ENCODE results near the gene CTRB1. TPM values are rescaled to one million over a fixed set of nuclear protein-coding genes. Genes with fewer than 3 reads are reported as not detected.

Gene CTRB1
- polyA plus RNA-seq, 3 donors: not detected

DNA sequence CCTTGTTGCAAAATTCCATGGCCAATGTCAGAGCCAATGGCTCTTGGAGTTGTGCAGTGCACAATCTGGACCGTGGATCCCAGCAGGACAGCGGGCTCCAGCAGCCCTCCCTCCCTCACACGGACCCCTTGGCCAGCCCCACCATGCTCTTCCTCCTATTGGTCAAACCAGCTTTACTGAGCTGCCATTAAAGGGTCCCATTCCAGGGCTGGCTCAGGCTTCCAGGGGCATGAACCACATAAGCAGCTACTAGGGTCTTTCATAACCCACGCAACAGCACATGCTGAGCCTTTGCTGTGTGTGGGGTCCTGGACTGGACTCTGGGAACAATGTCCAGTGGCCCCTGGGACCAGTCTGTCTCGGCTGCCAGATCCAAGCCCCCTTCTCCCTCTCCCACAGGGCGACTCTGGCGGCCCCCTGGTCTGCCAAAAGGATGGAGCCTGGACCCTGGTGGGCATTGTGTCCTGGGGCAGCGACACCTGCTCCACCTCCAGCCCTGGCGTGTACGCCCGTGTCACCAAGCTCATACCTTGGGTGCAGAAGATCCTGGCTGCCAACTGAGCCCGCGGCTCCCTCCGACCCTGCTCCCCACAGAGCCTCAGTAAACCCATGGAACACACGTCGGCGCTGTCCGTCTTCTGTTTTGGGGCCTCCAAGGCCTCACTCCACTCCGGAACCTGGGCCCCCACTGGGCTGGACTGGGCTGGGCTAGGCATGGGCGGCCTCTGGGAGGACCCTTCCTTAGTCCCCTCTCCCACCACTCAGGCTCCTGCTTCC is 5.7 kb downstream of the CTRB1 start:
- DNase-seq (ENCODE audit: low read depth in 3 of 3, low spot score in 2 of 3): no peak

DNA sequence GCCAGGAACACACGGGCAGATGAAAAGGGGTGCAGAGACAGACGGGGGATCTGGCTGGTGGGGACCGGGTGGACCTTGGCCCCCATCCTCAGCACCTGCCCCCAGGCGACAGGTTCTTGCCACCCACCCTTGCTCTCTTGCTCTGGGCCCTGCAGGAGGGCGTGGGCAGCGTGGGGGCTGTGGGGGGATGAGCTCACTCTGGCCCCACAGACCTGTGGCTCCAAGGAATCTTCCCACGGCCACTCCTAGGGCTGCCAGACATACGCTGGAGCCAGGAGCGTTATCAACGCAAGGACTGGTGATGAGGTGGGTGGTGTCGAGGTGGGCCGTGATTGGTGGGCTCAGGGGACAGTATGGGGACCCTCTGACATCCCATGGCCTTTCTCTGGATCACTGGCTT is 6.3 kb downstream of the CTRB1 start:
- DNase-seq (ENCODE audit: low read depth in 3 of 3, low spot score in 2 of 3): no peak

DNA sequence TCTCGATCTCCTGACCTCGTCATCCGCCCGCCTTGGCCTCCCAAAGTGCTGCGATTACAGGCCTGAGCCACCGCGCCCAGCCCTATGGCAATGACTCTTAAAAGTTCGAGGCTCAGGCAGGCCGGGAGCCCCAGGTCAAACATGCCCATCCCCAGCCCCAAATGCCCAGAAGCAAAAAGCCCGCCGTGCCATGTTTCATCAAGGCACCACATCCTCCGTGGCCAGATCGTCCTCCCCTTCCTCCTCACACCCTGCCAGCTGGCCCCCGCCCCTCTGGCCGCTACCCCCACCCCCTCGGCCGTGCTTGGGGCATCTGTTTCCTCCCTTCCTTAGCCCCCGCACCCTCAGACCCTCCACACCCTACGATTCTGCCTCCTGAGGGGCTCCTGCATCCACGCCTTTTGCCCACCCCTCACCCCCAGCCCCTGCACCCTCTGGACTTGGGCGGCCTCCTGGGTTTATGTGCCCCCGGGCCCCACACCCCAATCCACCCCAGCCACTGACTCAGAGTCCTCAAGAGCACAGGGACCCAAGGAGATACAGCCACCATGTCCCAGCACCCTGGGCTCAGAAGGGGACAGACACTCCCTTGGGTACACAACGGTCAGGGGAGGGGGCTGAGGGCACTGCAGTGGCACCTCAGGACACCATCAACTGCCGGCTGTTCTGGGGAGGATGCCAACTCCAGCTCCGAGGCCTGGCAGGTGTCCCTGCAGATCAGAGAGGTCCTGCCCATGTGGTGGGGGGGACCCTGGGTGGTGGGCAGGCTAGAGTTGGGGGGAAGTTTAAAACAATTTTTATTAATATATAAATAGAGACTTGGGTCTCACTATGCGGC is 7.1 kb downstream of the CTRB1 start:
- DNase-seq (ENCODE audit: low read depth in 3 of 3, low spot score in 2 of 3): no peak

DNA sequence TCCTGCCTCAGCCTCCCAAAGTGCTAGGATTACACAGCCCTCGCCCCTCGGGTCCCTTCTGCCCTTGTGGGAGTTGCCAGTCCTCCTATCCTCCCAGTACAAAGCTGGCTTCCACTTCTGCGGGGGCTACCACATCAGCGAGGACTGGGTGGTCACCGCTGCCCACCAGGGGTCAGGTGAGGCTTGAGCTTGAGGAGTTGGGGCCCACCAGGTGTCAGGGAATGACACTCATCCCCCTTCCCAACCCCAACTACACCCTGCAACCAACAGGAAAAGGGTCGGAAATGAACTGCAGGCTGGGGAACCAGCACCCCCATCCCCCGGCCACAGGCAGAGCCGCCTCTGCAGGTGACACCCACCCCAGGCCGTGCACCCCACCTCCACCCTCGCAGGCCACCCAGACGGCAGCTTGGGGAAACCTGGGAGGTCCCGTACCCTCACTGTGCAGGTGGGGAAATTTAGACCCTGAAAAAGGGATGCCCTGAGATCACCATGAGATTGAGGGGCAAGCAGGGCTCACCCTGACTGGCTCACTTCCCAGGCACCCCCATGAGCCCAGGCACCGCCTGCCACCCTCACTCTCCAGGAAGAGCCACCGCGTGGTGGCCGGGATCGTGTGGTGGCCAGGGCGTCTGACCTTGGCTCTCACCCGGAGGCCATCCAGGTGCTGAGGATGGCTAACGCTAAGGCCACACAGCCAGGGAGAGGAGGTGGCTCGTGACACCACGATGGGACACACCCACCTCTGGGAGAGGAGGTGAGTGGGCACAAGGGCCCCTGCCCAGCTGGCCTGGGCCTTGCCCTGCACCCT is 8.0 kb downstream of the CTRB1 start:
- no peak for DNase-seq (ENCODE audit: low read depth in 3 of 3, low spot score in 2 of 3)

DNA sequence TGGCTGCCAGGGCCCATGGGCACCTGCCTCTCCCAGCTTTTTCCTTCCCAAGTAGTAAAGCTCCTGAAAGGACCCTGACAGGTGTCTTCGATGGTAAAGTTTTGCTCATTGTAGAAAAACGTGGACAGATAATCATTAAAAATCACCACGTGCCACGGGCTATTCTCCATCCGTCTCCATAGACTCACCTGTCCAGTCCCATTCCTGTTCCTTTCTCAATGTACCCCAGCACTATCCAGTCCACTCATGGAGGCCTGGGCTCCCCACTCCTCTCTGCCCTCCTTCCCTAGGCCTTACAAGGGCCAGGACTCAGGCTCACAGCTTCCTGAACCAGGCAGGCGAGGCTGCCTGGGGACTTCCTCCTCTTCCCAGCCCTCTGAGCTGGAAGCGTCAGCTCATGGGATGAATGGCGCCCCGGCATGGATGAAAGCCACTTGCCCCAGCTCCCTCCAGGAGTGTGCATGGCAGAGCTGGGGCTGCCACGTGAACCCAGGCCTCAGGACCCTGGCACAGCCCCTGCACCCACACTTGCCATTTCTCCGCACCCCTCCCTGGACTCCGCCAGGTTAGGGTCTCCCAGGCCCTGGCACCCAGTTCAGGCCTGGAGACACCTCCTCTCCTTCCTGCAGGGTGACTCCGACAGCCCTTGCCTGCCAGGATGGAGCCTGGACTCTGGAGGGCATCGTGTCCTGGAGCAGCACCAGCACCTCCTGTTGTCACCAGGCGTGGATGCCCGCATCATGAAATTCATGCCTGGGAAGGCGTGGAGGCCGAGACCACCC is 8.8 kb downstream of the CTRB1 start:
- no peak for DNase-seq (ENCODE audit: low read depth in 3 of 3, low spot score in 2 of 3)

DNA sequence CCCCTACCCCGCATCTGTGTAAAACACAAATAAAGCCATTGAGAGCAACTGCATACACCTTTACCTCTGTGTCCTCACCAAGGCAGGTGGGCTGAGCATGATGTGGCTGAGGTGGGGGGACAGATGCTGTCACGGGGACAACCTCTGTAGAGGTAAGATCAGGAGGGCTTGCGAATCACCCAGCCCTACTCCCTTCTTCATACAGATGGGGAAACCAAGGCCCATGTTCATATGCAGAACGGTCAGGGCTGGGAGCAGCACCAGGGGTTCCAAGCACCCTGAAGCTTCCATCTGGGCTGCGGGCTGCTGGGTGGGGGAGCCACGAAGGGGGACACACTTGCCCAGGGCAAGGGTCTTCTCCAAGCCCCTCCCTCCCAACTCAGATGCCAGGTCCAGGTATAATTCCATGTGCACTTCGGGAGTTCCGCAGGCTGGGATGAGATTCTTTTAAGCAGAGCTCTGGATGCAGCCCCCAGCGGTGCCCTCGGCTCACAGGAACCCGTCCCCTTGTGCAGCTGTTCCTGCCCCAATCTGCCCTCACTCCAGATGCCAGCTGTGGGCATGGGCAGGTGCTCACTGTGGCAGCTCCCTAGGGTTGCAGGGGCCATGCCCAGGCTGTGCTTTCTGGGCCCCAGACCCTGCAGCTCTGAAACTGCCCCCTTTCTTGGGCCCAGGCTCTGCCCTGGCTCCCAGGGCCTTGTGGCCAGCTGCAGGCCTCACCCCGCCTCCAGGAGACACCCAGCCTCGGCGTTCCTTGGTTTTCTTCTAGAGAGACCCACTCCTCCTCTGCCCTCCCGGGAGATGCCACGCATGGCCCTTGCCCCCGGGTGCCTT is 9.6 kb downstream of the CTRB1 start:
- DNase-seq (ENCODE audit: low read depth in 3 of 3, low spot score in 2 of 3): no peak

DNA sequence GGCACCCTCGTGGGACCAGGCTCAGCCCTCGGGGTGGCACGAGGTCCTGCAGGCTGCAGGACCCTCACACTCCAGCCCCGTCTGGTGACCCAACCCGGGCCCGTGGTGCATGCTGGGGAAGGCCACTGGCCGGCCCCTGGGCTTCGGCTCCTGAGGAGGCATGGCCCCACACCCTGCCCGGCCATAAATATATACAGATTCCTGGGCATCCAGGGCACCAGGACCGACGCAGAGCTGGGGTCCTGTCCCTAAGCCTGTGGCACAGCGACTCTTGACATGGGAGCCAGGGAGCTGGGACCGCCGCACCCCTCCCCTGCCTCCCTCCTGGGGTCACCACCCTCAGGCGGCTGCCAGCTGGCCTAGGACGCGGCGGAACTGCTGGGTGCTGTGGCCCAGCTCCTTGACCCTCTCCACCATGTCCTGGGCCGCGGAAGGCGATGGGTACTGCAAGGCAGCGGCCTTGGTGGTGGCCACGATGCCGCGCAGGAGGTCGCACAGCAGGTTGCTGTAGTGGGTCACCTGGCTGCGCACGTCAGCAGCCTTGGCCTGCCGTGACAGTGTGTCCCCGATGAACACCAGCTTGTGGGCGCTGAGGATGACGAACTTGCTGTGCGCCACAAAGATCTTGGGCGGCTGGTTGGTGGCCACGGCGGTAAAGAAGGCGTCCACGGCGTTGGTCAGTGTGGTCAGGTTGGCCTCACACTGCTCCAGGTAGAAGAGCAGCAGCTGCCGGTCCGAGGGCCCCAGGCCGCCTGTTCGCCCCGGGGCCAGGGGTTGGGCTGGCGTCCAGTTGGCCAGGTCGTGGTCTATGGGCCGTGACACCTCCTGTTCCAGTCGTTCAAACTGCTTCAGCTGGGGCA is 10.6 kb downstream of the CTRB1 start:
- DNase-seq (ENCODE audit: low read depth in 3 of 3, low spot score in 2 of 3): no peak

DNA sequence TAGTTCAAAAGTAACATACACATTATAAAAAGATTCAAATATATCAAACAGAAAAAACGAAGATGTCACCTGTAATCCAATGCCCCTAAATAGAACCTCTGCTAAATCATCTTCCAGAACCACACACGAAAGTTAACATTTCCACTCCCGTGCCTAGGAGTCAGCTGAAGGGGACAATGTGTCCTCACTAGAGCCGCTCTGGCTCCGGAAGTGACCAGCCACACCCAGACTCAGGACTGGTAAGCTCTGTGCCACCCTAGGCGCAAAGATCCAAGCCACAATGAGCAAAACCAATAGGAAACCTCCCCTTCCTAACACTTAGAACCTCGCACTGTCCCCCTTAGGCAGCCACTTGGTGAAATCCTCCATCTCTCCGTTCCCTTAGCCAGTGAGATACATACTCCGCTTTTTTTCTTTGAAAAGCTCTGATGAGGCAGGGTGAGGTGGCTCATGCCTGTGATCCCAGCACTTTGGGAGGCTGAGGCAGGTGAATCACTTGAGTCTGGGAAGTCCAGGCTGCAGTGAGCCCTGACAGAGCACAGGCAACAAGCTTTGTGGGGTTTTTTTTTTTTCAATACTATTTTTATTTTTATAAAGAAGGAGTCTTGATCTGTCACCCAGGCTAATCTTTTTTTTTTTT is 11.8 kb downstream of the CTRB1 start:
- DNase-seq (ENCODE audit: low read depth in 3 of 3, low spot score in 2 of 3): no peak

DNA sequence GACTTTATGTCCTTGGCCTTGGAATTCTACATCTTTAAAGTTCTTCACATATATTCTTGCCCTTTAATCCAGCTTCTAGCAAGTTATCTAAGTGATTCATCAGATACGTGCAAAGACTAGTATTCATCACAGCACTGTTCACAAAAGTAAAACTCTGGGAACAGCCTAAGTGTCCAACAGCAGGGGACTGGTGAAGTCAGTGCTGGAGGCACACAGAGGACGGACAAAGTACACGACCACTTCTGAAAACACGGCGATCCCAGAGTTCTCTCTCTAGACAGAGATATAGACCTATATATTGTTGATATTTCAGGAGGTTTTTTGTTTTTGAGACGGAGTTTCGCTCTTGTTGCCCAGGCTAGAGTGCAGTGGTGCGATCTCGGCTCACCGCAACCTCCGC is 12.8 kb downstream of the CTRB1 start:
- DNase-seq (ENCODE audit: low read depth in 3 of 3, low spot score in 2 of 3): no peak

DNA sequence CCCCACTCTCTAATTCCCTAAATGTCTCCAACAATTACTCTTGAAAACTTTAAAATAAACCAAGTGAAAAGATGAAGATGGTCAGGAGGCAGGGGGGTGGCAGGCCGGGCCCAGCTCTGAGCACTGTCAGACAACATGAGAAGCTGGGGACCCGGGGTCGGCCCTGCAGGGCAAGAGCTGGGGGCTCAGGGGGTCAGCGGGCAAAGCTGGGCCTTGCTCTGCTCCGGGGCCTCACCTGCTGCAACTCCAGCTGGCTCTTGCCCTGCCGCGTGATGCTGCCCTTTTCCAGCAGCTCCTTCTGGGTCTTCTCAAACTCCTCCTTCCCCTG is 14.8 kb downstream of the CTRB1 start:
- DNase-seq (ENCODE audit: low read depth in 3 of 3, low spot score in 2 of 3): no peak

DNA sequence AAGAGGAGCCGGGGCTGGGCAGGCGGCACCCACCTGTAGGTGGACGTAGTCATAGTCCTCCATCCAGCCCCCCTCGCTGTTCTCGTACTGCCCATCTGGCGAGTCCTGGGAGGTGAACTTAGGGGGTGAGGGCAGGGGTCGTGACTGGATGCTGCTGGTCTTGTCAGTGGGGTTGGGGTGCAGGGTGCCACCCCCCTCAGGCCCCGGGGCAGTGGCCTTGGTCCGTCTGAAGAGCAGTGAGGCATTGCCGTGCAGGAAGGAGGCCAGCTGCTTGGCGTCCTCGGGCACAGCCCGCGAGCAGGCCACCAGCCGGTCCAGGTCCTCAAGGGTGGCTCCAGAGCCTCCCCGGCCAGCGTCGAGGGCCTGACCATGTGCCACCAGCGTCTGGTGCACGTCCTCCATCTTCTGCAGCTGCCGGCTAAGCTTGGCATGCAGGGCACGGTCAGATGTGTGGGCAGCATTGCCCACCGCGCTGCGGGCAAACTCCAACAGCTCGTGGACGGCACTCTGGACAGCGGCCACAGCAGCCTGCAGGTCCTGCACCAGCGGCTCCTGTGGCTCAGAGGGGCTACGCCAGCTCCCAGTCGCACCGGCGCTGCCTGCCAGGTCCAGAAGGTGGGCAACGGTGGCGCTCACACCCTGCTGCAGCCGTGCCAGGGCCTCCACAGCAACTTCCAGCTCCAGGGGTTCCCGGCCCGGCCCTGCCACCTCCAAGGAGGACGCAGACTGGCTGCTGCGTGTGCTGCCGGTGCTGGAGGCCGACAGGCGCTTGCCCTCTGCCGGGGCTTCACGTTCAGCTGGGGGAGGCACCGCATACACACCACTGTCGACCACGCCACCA is 16.3 kb downstream of the CTRB1 start:
- DNase-seq (ENCODE audit: low read depth in 3 of 3, low spot score in 2 of 3): no peak

DNA sequence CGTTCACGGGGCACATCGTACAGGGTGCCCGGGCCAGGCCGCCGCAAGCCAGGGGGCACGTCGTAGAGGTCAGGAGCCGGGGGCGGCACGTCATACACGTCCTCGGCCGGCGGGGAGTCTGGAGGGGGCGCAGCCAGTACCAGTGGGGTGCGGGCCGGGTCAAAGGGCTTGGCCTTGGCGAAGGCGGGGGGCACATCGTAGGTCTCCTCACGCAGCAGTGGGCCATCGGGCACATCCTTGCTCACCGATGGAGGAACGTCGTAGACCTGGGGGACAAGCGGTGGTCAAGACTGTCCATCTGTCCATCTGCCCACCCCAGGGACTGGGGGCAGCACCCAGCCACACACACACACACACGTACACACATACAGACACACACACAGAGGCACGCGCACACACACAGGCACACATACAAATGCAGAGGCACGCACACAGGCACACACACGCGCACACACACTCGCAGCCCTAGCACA is 17.0 kb downstream of the CTRB1 start:
- no peak for DNase-seq (ENCODE audit: low read depth in 3 of 3, low spot score in 2 of 3)

DNA sequence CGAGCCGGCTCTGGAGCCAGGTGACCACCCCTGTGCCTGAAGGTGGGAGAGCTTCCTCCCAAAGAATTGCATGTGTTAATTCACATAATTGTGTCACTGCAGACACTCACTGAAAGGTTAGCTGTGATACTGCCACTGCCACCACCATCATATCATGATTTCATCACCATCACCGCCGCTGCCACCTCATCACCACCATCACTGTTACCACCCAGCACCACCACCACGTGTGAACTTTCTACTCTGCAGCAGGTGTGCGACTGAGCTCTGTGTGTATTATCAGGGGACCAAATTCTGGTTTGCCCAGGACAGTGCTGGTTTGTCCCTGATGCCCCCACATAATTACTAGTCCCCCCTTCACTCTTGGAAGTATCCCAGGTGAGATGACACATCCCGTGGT is 17.4 kb downstream of the CTRB1 start:
- DNase-seq (ENCODE audit: low read depth in 3 of 3, low spot score in 2 of 3): no peak

DNA sequence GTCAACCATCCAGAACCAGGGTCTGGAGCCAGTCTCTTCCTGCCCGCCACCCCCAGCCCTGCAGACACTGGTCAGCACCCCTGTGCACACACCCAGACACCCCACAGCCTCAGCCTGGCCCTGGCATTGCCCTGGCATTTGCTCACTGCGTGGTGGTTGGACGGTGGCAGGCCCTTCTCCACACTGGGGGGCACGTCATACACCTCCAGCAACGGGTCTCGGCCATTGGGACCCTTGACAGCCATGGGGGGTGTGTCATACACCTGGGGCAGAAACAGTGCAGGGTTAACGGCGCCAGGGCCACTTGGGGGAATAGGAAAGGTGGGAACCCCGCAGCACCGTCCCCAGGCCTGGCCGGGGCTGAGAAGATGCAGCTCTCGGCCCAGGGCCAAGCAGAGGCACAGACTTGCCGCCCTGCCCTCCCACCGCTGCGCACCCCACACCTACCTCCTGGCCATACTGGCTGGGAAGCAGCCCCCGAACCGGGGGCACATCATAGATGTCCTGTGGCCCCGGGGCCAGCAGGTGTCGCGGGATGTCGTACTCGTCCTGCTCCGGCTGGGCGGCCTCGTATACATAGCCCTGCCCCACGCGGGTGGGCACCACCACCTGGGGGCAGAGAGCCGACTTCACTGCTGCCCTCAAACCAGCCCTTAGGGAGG is 18.1 kb downstream of the CTRB1 start:
- DNase-seq (ENCODE audit: low read depth in 3 of 3, low spot score in 2 of 3): no peak

DNA sequence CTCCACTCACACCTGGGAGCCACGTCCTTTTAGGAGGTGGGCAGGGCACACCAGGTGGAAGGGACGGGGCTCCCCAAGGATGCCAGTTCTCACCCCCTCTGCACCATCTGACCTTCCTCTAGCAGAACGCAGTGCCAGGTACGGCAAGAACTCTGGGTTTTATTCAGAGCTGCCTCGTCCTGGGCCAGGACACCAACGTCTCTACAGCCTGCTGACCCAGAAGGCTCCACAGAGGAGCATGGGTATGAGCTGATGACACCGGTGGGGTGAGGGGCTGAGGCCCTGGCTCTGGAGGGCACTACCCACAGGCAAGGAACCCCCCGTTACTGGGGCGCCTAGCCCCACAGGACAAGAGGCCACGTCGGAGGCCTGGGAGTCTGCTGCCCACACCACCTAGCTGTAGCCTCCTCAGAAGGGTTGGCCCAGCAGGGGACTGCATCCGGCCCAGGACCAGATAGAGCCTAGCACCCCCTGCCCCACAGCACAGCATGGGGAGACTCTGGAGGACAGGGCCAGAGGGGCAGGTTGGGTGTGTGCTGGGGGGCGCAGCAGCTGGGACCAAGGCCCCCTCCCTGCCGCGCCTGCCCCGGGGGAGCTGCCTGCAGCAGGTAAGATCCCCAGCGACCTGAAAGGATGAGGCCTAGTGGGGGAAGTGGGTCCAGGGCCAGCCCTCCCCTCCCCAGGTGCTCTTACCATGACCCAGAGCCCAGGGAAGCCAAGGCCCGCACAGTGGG is 18.8 kb downstream of the CTRB1 start:
- DNase-seq (ENCODE audit: low read depth in 3 of 3, low spot score in 2 of 3): no peak
